ENCODE data around the gene KERA.

DNA sequence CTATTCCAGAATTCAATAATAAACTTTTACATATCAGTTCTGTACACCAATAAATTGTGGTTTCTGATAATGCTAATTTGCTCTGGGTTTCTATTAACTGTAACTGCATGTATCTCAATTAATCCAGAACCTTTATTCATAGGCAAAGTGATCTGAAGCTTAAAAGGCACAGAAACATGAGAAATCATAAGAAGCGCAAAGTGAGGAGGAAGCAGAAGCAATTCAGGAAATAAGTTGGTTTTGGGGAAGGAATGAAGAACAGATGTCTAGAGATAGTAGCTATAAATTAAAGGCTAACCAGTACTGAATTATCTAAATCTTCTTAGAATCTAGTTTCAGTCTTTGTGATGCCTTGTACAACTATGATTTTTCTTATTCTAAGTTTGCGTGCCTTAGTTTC, 24.6 kb downstream of the KERA start:
- TF ChIP-seq, protein P1, sequence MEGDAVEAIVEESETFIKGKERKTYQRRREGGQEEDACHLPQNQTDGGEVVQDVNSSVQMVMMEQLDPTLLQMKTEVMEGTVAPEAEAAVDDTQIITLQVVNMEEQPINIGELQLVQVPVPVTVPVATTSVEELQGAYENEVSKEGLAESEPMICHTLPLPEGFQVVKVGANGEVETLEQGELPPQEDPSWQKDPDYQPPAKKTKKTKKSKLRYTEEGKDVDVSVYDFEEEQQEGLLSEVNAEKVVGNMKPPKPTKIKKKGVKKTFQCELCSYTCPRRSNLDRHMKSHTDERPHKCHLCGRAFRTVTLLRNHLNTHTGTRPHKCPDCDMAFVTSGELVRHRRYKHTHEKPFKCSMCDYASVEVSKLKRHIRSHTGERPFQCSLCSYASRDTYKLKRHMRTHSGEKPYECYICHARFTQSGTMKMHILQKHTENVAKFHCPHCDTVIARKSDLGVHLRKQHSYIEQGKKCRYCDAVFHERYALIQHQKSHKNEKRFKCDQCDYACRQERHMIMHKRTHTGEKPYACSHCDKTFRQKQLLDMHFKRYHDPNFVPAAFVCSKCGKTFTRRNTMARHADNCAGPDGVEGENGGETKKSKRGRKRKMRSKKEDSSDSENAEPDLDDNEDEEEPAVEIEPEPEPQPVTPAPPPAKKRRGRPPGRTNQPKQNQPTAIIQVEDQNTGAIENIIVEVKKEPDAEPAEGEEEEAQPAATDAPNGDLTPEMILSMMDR (IDR thresholded peaks at IDR 0.05 in 8 of 11, conservative IDR thresholded peaks at IDR 0.05 in 3 of 11): no peak
- no peak for TF ChIP-seq POLR2A (IDR thresholded peaks at IDR 0.05)
